KBM-7 (cell line): ENCODE measurements around the gene CLEC4G.
"Not testable (repeated sequence)": the region's sequence is repeated elsewhere in the genome, so short reads cannot be mapped to it uniquely, and the experiment has no call there.

Experiments
- DNase-seq: peaks from one replicate; pipeline ENCODE4 v3.0.0-alpha.2; 2015
- in situ Hi-C: fragments of 300-500 bp; cut with MboI; formaldehyde crosslinking; loops from 2 replicates; pipeline ENCODE4 v1.14.3; 2020; ENCODE audit warnings: low sequenced_read_pairs, low pct_unique_long_range_greater_than_20kb, mixed read lengths

Gene CLEC4G, protein sequence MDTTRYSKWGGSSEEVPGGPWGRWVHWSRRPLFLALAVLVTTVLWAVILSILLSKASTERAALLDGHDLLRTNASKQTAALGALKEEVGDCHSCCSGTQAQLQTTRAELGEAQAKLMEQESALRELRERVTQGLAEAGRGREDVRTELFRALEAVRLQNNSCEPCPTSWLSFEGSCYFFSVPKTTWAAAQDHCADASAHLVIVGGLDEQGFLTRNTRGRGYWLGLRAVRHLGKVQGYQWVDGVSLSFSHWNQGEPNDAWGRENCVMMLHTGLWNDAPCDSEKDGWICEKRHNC

DNA sequence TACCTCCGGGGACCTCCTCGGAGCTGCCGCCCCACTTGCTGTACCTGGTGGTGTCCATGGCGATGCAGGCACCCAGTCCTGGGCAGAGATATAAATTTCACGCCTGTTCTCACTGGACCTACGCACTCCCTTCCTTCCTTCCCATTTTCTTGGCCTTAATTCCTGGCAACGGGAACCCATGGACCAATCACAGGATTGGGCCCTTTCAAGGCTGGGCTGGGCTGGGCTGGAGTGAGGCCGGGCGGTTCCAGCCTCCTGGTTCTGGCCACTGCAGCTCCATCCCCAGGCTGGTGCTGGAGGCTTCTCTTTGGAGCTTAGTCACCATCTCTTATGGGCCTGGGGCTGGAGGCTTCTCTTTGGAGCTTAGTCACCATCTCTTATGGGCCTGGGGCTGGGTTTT is at the start of gene CLEC4G:
Gene CLEC4G, minus strand, starts transcription at position 66 of the 400 bp plus-strand sequence. Its CDS starts 8 bp downstream, at position 58.
- DNase-seq, result no peak
- in situ Hi-C loops, result no loop called here

DNA sequence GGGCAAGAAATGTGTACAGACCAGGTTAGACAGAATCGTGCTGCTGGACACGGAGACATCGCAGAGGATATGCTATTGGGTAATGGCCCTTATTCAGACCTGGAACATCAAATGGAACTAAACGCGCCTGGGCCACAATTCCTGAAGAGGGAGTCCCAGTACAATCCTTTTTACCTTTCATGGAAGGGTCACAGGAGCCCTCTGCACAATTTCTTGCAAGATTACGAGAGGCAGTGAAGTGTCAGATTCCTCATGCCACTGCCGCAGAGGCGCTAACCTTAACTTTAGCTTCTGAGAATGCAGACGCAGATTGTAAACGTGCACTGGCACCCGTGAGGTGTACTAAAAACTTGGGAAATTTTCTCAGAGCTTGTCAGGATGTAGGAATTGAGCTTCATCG is 49.2 kb upstream of the CLEC4G start:
- no peak for DNase-seq
- in situ Hi-C loops, result no loop called here

DNA sequence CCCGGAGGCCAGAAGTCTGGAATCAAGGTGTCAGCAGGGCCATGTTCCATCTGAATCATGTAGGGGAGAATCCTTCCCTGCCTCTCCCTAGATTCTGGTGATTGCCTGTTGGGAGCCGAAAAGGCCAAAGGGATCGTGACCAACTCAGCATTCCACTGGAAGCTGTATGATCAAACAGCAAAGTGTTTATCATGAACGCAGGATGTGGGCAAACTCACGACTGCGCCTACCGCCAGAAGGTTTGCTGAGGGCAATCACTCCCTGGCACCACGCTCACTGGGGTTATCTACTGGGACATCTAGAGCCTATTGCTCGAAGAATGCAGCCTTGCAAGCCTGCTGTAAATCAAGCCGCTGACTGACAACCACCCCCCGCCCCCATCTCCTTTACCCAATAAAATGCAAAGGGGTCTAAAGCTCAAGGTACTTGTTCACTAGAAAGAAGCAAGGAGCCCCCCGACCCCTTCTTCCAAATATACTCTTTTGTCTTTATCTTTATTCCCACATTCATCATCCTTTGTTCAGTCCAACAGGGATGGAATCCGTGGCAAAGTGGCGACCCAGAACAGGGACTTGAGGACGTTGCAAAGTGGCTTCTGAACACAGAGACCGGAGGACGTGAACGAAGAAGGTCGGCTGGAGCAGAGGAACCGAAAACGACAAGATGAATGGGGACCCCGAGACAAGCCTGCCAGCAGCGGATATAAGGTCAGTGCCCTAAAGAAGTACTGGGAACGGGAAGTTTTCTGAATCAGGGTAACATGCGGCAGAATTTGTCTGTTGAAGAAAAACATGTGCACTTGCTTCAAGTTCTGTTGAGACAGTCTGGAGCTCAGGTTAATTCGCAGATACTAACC is 47.9 kb upstream of the CLEC4G start:
- no peak for DNase-seq

DNA sequence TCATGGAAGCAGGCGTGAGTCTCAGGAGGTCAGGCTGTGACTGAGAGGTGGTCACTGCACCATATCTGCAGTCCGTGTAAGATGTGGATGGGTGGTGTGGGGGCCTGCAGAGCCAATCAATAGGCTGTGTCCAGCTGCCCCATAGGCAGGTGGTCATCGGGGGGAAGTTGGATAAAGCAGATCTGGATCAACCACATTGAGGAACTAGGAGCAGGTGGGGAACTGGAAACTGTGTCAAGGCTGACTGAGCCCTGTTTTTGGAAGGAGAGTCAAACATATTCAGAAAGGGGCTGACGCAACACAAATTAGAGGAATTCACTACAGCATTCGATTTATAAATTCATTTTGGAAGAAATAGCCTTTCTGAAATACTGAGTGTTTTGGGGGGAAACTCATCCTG is 46.2 kb upstream of the CLEC4G start:
- in situ Hi-C loops, result no loop called here
- peak; percentile 64 for DNase-seq

More for the DNA sequence above, 47.9 kb upstream of the CLEC4G start:
- in situ Hi-C loops, result no loop called here

DNA sequence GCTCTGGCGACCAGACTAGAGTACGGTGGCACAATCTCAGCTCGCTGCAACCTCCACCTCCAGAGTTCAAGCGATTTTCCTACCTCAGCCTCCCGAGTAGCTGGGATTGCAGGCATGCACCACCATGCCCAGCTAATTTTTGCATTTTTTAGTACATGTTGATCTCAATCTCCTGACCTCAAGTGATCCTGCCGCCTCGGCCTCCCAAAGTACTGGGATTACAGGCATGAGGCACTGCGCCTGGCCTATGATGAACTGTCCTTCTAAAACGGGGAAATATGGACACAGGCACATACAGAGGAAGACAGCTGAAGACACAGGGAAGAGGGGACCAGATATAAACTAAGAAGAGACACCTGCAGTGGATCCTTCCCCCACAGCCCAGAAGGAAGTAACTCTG is 43.9 kb upstream of the CLEC4G start:
- in situ Hi-C loops, result no loop called here
- DNase-seq, result no peak

DNA sequence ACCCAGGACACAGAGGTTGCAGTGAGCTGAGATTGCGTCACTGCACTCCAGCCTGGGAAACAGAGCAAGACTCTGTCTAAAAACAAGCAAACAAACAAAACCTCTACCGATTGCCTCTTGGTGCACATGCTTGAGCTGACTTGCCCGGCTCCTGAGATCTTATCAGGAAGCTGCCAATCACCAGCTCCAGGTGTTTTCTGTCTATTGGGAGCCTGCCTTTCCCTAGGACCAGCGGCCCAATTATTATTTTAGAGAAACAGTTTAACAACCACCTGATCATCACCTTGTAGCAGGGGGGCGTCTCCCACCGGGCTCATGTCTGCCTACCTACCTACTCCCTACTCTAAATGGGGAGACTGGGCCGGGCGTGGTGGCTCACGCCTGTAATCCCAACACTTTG is 41.9 kb upstream of the CLEC4G start:
- no peak for DNase-seq
- in situ Hi-C loops, result no loop called here

DNA sequence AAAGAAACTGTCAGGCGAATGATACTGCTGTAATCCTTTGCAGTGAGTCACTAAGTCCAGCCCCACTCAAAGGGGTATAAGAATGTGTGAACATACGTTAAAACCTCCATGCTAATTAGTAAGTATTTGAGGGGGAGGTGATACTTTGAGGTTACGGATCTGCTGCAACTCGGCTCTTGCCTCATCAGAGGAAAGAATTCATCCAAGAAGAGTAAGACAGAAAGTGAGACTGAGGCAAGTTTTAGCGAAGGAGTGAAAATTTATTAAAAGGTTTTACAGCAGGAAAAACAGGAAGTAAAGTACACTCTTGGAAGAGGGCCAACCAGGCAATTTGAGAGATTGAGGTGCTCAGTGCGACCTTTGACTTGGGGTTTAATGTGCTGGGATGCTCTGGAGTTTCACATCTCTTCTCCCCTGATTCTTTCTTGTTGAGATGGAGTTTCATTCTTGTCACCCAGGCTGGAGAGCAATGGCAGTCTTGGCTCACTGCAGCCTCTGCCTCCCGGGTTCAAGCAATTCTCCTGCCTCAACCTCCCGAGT is 40.9 kb upstream of the CLEC4G start:
- peak; percentile 83 for DNase-seq
- in situ Hi-C loops, result no loop called here

DNA sequence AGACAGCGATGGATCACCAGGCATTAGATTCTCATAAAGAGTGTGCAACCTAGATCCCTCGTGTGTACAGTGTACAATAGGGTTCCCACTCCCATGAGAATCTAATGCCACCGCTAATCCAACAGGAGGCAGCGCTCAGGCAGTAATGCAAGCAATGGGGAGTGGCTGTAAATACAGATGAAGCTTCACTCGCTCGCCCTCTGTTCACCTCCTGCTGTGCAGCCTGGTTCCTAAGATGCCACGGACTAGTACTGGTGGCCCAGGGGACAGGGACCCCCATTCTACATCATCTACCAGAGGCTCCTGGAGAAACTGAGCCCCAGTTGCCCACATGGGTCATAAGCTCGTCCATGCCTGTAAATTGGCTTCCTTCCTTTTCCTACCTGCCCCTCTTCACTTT is 39.2 kb upstream of the CLEC4G start:
- no peak for DNase-seq
- in situ Hi-C loops, result no loop called here

DNA sequence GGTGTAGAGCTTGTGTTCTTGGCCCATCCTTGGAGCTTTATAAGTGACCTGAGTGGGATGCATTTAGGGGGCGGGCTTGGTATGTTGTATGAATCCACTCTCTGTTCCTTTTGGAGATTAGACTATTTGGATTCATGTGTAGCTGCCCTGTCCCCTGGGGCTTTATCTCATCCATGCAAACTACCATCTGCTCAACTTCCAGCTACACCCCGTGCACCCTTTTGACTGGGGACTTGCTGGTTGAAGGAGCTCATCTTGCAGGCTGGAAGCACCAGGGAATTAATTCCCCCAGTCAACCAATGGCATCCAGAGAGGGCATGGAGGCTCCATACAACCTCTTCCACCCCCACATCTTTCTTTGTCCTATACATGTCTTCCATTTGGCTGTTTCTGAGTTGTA is 37.3 kb upstream of the CLEC4G start:
- in situ Hi-C loops, result no loop called here
- no peak for DNase-seq

DNA sequence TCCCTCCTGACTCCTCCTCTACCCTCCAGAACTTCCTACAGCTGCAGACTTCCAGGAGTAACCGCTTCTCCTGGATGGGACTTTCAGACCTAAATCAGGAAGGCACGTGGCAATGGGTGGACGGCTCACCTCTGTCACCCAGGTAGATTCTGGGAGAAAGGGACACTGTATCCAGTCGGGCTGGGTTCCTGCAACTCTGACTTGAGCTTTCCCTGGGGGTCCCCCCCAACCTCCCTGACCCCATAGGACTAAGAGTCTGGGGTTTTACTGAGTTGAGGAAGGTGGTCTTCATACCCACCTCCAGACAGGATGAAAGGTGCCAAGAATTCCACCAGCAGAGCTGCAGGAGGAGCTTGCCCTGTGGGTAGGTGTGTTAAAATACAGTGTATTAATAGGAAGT is 35.6 kb upstream of the CLEC4G start:
- DNase-seq, result no peak
- in situ Hi-C loops, result no loop called here

DNA sequence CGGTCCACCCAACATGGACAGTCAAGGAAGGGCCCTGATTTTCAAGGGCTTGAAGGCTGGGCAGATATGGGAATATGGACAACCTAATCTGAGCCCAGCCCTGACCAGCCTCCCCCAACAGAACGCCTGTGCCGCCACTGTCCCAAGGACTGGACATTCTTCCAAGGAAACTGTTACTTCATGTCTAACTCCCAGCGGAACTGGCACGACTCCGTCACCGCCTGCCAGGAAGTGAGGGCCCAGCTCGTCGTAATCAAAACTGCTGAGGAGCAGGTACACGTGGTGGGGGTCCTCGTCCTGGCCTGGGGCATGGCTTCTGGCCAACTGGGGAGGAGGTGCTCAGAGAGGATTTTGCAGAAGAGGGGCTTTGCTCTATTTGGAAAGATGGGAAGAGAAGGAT is 34.6 kb upstream of the CLEC4G start:
- no peak for DNase-seq
- in situ Hi-C loops, result no loop called here

DNA sequence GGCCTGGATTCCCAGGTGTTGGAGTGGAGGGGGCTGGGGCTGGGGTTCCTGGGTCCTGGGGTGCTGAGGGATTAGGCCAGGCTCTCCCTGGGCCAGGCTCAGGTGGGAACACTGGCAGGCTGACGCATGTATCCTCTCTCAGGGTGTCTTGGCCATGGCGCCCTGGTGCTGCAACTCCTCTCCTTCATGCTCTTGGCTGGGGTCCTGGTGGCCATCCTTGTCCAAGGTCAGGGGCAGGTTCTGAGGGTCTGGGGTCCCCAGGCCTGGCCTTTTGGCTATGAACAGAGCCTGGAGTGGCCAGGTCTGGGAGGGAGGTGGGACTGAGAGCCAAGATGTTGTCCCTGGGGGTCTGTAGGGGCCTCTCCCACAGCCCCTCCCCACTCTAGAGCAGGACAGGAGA is 33.1 kb upstream of the CLEC4G start:
- DNase-seq, in situ Hi-C loops: not testable (repeated sequence)

DNA sequence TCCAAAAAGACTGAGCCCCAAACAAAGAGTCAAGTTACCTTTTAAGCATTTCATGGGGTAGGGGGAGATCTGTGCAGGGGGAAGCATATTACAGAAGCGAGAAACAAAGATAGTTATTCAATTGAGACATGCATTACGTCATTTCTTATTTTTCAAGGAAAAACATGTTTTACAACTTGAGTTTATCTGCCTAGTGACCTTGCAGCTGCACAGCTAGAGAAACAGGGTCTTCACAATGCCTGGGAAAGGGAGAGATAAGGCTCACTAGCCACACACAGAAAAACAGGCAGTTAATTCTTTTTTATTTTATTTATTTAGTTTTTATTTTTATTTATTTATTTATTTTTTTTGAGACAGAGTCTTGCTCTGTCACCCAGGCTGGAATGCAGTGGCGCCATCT is 32.2 kb upstream of the CLEC4G start:
- in situ Hi-C loops, DNase-seq: not testable (repeated sequence)

DNA sequence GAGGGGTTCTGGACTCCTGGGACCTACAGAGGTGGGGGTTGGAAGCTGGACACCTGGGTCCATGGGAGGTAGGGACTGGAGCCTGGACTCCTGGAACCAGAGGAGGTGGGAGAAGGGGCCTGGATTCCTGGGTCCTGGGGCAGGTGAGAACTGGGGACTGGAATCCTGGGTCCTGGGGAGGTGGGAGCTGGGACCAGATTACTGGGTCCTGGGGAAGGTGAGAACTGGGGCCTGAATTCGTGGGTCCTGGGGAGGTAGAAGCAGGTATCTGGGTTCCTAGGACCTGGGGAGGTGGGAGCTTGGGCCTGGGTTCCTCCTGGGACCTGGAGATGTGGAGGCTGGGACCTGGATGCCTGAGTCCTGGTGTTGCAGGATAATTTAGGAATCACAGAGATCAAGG is 31.8 kb upstream of the CLEC4G start:
- no peak for DNase-seq
- in situ Hi-C loops, result no loop called here

DNA sequence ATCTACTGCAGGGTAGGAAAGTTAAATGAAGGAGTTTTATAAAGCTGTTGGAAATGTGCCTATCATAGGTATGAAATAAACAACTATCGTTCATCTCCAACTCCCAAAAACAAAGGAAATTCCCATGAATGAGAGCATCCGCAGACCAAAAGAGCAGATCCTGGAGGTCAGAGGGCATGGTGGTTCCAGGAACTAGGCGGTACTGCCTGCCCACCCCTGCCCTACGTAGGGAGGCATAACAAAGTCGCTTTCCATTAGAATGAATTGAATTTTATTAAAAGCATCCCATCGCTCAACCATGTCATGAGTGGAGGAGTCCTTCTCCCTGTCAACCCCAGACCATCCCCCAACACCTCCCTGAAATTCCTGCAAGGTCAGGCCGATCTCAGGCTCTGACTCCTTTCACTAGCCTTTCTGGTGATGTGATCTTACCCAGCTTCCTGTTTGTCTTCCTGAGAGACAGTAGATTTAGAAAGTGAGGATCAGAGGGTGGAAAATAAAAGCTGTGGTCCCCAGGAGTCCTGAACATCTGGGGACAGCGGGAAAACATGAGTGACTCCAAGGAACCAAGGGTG is 30.9 kb upstream of the CLEC4G start, which contains the start of gene CLEC4M:
Gene CLEC4M, plus strand, starts transcription at position 525 of the 575 bp plus-strand sequence. Its CDS starts 24 bp downstream, at position 549.
- no peak for DNase-seq
- in situ Hi-C loops, result no loop called here

DNA sequence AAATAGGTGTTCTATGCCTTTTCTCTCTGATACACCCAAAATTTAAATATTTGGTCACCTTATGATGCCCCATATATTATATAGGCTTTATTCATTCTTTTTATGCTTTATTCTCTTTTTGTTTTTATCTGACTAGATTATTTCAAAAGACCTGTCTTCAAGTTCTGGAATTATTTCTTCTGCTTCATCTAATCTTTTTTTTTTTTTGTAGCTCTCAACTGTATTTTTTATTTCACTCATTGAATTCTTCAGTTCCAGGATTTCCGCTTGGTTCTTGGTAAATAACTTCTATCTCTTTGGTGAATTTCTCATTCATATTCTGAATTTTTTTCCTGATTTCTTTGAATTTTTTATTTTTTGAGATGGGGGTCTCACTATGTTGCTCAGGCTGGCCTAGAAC is 27.2 kb upstream of the CLEC4G start:
- in situ Hi-C loops, result no loop called here

DNA sequence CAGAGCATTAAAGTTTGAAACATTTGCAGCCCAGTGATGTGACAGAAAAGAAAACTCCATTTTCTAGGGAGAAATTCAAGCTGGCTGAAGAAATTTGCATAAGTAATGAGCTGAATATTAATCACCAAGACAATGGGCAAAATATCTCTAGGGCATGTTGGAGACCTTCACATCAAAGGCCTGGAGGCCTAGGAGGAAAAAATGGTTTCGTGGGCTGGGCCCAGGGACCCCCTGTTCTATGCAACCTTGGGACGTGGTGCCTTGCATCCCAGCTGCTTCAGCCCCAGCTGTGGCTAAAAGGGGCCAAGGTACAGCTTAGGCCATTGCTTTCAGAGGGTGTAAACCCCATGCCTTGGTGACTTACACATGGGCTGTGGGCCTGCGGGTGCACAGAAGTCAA is 25.4 kb upstream of the CLEC4G start:
- in situ Hi-C loops, result no loop called here
- DNase-seq, result no peak

More for the DNA sequence above, 27.2 kb upstream of the CLEC4G start:
- peak; percentile 37 for DNase-seq

DNA sequence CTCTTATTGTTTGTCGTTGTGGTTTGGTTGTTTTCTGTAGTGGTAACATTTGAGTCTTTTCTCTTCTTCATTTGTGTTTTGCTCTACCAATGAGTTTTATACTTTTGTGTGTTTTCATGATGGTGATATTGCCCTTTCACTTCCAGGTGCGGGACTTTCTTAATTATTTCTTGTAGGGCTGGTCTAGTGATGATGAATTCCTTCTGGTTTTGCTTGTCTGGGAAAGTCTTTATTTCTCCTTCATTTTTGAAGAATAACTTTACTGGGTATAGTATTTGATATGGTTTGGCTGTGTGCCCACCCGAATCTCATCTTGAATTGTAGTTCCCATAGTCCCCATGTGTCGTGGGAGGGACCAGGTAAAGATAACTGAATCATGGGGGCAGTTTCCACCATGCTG is 24.3 kb upstream of the CLEC4G start:
- DNase-seq, result no peak
- in situ Hi-C loops, result no loop called here

DNA sequence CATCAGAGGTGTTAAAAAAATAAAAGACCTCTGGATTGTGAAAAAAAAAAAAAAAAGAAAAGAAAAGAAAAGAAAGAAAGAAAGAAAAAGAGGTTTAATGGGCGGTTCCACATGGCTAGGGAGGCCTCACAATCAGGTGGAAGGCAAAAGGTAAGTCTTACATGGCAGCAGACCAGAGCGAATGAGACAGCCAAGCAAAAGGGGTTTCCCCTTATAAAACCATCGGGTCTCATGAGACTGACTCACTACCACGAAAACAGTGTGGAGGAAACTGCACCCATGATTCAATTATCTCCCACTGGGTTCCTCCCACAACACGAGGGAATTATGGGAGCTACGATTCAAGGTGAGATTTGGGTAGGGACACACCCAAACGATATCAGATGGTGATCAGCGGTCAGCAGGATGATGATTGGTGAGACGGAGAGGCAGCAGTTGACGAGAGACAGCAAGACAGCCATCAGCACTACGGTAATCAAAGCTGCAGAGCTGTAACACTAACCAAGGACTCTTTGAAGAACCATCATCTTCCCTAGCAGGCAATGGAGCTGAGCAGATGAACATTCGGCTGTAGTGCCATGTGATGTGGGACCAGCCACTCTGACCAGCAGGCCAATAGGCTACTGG is 19.4 kb upstream of the CLEC4G start:
- in situ Hi-C loops, result no loop called here
- no peak for DNase-seq
